ENCODE data around the gene NFATC1.

DNA sequence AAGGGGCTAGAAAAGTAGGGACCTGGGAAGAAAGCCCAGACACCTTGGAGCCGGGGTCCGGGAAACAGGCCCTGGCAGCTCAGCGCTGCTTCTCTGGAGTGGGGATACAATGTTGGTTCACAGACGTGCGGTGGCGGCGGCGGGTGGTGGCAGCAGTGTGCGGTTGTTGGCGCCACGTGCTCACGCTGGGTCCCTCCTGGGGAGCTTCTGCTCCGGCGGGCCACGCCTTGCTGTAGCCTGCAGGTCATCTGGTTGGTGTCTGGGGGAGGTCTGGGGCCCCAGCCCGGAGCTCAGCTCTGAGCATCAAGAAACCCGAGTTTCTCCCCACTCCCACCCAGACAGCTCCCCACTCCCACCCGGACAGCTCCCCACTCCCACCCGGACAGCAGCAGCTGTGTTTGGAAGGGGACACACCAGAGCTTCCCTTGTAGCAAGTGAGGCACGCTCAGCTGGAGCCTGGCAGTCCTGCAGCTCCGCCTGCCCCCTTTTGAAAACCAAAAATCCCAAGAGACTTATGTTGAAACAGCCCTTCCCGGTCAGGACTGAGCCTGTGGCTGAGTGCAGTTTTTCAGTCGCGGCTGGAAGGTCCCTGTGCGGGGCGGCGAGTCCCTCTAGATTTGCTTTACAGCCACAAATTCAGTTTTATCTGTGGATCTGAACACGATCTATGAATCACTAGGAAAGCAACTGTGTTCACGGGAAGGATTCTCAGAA lies 46.9 kb downstream of the NFATC1 start:
- TF ChIP-seq POLR2A (IDR thresholded peaks at IDR 0.05), result no peak
- TF ChIP-seq, protein P1, sequence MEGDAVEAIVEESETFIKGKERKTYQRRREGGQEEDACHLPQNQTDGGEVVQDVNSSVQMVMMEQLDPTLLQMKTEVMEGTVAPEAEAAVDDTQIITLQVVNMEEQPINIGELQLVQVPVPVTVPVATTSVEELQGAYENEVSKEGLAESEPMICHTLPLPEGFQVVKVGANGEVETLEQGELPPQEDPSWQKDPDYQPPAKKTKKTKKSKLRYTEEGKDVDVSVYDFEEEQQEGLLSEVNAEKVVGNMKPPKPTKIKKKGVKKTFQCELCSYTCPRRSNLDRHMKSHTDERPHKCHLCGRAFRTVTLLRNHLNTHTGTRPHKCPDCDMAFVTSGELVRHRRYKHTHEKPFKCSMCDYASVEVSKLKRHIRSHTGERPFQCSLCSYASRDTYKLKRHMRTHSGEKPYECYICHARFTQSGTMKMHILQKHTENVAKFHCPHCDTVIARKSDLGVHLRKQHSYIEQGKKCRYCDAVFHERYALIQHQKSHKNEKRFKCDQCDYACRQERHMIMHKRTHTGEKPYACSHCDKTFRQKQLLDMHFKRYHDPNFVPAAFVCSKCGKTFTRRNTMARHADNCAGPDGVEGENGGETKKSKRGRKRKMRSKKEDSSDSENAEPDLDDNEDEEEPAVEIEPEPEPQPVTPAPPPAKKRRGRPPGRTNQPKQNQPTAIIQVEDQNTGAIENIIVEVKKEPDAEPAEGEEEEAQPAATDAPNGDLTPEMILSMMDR (IDR thresholded peaks at IDR 0.05), result no peak

Measured in vagina (tissue), 2 donors.